Sigmoid colon (tissue), 4 donors: Measurements from ENCODE around the gene CCNT1.

Source experiments
- CTCF ChIP-seq, 4 experiments: fragments of 450-650 bp in 3 of 4; fragments of 200-600 bp in 1 of 4; IDR thresholded peaks; one replicate each; pipeline ENCODE4 v1.5.1; 2016 to 2019; ENCODE audit warnings: antibody characterized with exemption in 4 of 4, mild to moderate bottlenecking in 3 of 4, moderate library complexity in 2 of 4
- EP300 ChIP-seq, 4 donors: sonication (generic); formaldehyde crosslinking; IDR thresholded peaks; one replicate each; pipeline ENCODE4 v1.6.1; 2017; ENCODE audit warnings: antibody characterized with exemption in 4 of 4

- TF ChIP-seq CTCF (IDR thresholded peaks at IDR 0.05): no peak
- no peak for TF ChIP-seq EP300 (IDR thresholded peaks at IDR 0.05)
Measured at GRCh38 chr12:48681399-48681709, 35.2 kb downstream of the CCNT1 start.
